Heart left ventricle (tissue), 13 donors: ENCODE results near the gene CTU2.

Experiments
- CTCF ChIP-seq, 12 donors: fragments of 200-600 bp; sonication (generic) in 4 of 12; IDR thresholded peaks; one replicate each; pipeline versions ENCODE4 v1.5.0 to v1.8.0; 2018 to 2022; ENCODE audit warnings: antibody characterized with exemption in 12 of 12, mild to moderate bottlenecking in 5 of 12
- POLR2A ChIP-seq, 2 donors: fragments of 450-650 bp; IDR thresholded peaks; one replicate each; pipeline ENCODE4 v1.6.1; 2017; ENCODE audit warnings: antibody characterized with exemption in 2 of 2, mild to moderate bottlenecking in 2 of 2, moderate library complexity in 2 of 2
- donor health status: ischemic (EF 13 %, LVEDD 7.1; RV severe dilation, severe dysfunction).
- donor health status: DM: no; HTN: yes; CAD: no.
- donor health status: DM: no; HTN: no; CAD: no.
- donor health status: ischemic (EF 25% LVEDD 6.9; RV normal size, moderate dysfunction).
- donor health status: ischemic (EF 25% LVEDD 5.7; RV mildly dilated, moderate dysfunction).
- donor health status: ischemic (EF 35%, LVEDD 5.7; RV mildly dilated, moderate dysfunction).
- donor health status: nonischemic (EF 11% LVEDD 7.7; RV severe dilation, severe dysfunction).
- donor health status: DM: yes; HTN: yes; CAD: no.
- donor health status: PGD.
- donor health status: ischemic (EF 29% LVEDD 5.4; RV normal size, mild dysfunction).
- donor health status: nonischemic (EF 23%, LVEDD 6.1; RV moderate dilation, normal function).

- TF ChIP-seq CTCF (IDR thresholded peaks at IDR 0.05) = no peak
- no peak for TF ChIP-seq POLR2A (IDR thresholded peaks at IDR 0.05)
These were observed 11.8 kb upstream of the CTU2 start for GRCh38 chr16:88694221-88695087.
